AG10803 (cell line): Measurements from ENCODE around the gene DLG5.

Source experiments
- DNase-seq: peaks from one replicate; pipeline ENCODE4 v3.0.0; 2010; ENCODE audit warnings: low read depth
- H3K4me3 ChIP-seq: 2 replicates; pipeline ENCODE4 v1.5.1; 2011; ENCODE audit warnings: mild to moderate bottlenecking, low read length, control low read depth
- CTCF ChIP-seq: conservative IDR thresholded peaks from 2 replicates; pipeline ENCODE4 v1.5.1; 2011; ENCODE audit warnings: mild to moderate bottlenecking, low read length, control low read depth, inconsistent platforms

The DLG5 gene

GRCh38 chr10:77866598-77866997 lies 60.0 kb downstream of the DLG5 start:
- H3K4me3 ChIP-seq = no peak overlapping the region
- DNase-seq = no peak
- no peak for TF ChIP-seq CTCF

GRCh38 chr10:77865580-77866324 lies 60.8 kb downstream of the DLG5 start:
- DNase-seq = no peak
- no peak overlapping the region for H3K4me3 ChIP-seq

GRCh38 chr10:77864151-77864851 lies 62.3 kb downstream of the DLG5 start:
- no peak for TF ChIP-seq CTCF
- H3K4me3 ChIP-seq = no peak overlapping the region
- no peak for DNase-seq

More at GRCh38 chr10:77865580-77866324, 60.8 kb downstream of the DLG5 start:
- TF ChIP-seq CTCF = no peak

- no peak for TF ChIP-seq CTCF
- DNase-seq = no peak
- H3K4me3 ChIP-seq = no peak overlapping the region
Measured at GRCh38 chr10:77863446-77863845, 63.1 kb downstream of the DLG5 start.

- TF ChIP-seq CTCF = no peak
- H3K4me3 ChIP-seq = no peak overlapping the region
- DNase-seq = no peak
Measured at GRCh38 chr10:77862595-77862994, 64.0 kb downstream of the DLG5 start.

- TF ChIP-seq CTCF = no peak
- H3K4me3 ChIP-seq = no peak overlapping the region
- no peak for DNase-seq
Measured at GRCh38 chr10:77861366-77861765, 65.2 kb downstream of the DLG5 start.

GRCh38 chr10:77859865-77860282 lies 66.7 kb downstream of the DLG5 start:
- H3K4me3 ChIP-seq = no peak overlapping the region
- no peak for TF ChIP-seq CTCF
- no peak for DNase-seq
